GM18873 (cell line): ENCODE results near the gene RIMOC1.
A peak's percentile ranks its signal among the peaks of the same experiment; 100 is the strongest.

Experiments
- ATAC-seq: cut with Tn5 transposase; IDR thresholded peaks from one replicate; pipeline ENCODE4 v1.9.1; 2021; ENCODE audit warnings: mild to moderate bottlenecking, moderate library complexity, moderate number of reproducible peaks; ENCODE audit not compliant: unreplicated experiment, low FRiP score

Gene RIMOC1

DNA sequence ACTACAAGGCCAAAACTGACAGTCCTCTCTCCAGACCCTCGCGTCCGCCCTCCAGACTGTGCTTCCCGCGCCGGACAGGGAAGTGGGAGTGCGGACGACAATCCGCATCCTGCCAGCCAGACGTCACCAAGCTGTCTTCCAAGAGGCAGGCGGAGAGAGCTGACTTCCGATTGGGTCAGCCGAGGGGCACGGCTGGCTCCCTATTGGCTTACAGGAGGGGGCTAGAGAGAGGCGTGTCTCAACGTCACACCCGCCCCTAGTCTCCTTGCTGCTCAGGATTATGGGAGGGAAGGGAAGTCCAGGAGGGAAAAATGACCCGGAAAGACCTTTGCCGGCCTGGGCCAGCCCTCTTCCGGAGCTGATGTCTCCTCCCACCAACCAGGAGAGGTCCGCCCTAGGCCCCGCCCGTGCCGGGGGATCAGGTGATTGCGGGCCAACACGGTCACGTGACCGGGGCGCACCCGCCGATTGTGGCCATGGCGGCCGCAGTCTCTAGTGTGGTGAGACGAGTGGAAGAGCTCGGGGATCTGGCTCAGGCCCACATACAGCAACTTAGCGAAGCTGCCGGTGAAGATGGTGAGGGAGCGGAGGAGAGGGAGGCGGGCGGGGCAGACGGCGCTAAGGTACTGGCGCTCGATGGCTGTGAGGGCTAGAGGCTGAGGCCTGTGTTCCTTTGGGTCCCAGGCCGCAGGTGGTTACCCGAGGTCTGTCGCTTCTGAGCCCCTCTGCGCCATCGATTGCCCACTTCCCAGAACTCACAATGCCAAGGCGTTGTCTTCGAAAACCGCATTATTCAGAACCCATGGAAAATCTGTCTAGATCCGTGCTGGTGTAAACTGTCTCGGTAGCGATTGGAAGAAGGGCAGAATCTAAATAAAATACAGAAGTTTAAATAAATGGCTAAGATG, at the start of gene RIMOC1:
Gene RIMOC1 (plus strand): TSS at position 453 of the 908 bp plus-strand sequence. CDS start 24 bp downstream, at position 477.
- peak; percentile 98 for ATAC-seq

DNA sequence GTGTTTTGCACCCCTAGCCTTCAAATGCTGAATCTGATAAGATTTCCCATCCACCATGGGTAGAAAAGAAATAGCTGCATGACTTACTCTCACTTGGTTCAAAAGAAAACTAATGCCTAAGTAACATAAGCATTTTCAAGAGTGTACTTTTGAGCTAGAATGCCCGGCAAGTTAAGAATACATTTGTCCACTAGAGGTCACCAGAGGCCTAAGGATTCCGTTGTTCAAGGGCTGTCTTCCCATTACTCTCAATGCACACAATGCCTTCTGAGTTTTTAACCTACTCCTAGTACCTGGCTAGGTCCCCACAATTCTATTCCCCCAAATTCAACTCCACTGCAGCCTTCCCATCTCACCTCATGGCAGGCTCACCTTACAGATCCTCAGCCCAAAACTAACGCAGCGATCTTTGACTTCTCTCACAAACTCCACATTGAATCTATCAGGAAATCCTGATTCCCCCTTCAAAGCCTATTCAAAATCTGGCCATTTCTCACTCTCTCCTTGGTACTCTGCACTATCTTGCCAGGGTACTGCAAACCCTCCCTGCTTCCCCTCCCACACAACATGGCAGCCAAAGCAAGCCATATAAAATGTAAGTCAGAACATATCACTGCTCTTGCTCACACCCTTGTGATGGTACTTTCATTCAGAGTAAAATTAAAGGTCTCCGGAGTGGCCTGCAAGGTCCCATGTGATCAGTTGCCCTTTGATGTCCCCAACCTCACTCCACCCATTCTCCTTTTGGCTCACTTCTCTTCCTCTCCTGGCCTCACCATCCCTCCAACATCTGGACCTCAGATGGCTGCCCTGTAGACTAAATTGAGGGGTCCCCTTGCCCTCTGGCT, 47.3 kb upstream of the RIMOC1 start:
- ATAC-seq = peak; percentile 88

DNA sequence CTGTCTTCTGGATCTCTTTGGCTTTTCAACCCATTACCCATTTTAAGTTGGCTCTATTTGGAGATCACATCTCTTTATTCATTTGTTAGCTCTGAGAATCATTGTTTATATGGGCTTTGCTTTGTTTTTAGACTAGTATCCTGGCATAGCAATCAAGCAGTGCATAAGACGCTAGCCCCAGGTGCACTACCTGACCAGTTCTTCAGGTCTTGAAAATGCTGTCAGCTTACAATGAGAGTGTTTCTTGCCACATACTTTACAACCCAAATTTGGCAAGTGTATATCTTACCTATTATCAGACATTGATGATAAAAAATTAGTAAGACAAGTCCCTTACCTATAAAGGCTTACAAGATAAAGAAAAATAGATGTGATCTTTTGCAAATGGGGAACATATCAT, 46.2 kb upstream of the RIMOC1 start:
- no peak for ATAC-seq

DNA sequence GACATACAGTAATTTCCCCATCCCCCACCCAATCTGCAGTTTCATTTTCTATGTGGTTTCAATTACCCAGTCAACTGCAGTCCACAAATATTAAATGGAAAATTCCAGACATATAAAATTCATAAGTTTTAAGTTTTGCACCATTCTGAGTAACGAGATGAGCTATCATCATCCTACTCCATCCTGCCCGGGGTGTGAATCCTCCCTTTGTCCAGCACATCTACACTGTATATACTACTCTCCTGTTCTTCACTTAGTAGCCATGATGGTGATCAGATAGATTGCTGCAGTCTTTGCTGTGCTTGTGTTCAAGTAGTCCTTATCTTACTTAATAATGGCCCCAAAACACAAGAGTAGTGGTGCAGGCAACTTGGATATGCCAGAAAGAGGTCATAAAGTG, 45.3 kb upstream of the RIMOC1 start:
- ATAC-seq = no peak

DNA sequence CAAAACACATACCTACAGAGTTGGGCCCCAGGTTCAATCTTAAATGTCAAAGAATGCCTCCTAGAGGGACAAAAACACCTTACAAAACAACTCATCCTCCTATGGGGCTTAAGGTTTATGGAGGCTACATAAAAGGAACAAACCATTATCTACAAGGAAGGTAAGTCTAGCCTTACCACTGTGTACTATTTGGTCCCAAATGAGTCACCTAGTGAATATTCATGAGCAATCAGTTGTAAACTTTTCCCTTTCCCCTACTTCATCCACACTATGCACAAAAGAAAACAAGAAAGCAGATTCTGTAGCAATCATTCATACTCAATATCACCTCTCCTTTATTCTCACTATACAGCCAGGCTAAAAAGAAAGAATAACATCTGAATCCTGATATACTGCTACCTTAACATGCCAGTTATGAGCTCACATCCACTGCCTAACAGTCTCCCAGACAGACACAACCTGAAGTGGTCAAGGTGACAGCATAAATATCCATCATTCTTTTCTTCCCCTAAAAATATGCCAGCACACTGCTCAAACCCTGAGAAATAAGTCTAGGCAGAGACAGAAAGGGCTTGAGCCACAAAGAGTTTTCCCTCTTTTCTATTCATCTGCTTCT, 40.2 kb upstream of the RIMOC1 start:
- ATAC-seq = no peak

DNA sequence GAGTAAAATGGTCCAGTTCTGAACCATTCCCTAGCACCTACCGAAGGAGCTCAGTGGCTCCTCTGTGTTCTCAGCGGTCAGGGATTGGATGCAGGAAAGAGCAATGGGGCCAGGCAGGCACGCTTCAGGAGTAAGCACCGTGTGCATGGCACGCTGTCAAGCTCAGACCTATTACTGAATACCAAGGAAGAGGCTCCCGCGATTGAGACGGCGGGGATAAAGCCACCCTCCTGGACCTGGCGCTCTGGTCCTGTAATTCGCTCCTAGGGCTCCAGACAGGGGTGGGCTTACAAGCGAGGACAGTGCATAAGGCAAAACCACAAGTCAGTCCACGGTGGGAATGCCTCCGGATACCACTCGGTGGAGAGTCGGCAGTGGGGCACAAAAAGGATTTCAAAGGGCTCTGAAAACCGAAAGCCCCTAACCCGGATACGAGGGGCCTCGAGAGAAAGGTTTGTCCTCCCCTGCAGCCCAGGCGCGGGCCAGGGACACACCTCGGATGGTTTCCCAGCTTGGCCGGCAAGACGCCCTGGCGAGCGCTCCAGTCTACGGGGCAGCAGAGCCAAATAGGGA, 34.9 kb upstream of the RIMOC1 start:
- ATAC-seq = no peak

DNA sequence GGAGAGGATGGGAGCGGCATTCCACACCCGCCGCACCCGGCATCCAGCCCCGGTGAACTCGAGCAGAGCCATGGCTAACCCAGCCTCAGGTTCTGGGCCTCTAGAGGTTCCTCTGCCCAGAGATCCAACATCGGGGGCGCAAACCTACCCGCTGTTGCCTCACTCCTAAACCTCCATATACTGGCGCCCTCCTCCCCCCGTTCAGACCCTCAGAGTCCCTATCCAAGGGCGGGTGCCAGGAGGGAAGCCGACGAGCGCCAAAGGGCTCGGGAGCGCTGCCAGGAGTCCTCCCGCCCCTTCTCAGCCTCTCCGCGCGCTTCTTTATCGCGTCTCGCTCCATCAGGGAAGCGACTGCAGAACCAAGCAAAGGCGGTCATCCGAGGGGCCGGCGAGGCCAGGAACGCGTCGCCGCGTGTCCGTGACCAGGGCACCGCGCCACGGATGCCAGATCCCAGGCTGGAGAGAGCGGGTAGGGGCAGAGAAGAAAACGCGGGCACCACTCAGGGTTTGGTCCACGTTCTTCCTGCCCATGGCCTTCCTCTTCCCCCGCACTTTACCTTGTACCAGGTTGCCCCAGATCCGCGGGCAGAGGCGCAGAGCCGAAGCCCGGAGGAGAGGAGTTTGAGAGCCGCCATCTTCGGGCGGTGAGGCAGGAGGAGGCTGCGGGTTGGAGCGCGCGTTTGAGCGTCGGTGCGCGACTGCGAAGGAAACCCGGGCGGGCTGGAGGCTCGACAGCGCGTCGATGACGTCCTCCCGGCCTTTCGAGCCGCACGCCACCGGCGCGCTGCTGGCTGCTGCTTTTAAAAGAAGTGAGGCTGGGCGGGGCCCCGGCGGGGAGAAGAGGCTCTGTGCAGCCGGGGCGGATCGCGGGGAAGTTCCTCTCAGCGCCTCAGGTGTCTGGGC, 34.2 kb upstream of the RIMOC1 start, which contains the start of gene OXCT1:
Gene OXCT1 (minus strand): TSS at position 702 of the 903 bp plus-strand sequence. CDS start 67 bp downstream, at position 635.
- ATAC-seq = peak; percentile 95

DNA sequence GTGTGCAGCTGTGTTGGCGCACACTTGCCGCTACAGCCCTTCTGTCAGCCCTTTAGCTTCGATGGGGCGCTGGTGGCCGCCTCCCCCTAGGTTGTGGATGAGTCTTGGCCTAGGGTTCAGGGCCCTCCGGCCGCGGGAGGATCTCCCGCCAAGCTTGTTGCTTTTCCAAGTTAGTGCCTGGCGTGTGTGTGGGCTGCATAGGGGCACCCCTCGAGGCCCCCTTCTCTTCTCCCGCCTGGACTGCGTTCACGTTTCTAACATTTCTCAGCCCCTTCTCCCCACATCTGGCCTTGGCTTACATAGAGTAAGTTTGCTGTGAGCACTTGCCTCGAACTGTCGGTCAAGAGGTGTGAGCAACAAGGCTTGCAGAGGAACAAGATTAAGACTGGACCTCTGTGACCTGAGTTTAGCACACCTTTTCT, 33.5 kb upstream of the RIMOC1 start:
- no peak for ATAC-seq

DNA sequence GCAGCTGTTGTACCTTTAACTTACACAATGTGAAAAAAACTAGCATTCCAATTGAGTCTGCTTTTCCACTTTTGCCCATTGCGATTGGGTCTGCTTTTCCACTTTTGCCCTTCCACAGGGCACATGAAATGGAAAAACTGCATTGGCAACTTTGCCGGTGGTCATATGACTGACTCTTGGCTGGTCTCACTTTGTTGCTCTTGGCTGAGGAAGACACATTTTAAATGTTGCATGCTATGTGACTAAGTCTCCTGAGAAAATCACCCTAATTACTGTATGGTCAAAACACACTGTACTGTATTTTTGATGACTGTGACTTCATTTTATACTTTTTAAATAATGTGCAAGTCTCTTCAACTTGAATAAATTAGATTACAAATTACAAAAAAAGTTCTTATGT, 32.3 kb upstream of the RIMOC1 start:
- ATAC-seq = no peak

DNA sequence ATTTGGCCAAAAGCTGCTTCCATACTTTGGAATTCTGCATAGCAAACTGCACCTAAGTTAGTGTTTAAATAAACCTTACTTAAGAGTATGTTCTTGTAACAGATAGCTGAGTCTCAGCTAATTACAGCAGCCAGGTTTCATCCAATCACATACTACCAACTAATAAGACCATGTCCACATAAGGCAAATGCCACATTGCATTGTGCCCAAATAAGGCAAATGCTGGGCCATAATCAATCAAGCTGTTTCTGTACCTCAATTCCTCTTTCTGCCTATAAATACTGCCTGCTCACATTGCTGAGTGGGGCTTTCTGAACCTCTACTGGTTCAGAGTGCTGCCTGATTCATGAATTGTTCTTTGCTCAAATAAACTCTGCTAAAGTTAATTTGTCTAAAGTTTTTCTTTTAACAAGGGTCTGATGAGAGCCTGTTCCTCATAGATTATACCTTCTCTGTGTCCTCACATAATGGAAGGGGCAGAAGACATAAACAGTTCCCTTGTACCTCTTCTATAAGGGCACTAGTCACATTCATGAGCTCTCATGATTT, 29.6 kb upstream of the RIMOC1 start:
- ATAC-seq = no peak

- no peak for ATAC-seq
Measured at GRCh38 chr5:41875121-41875520, 29.0 kb upstream of the RIMOC1 start.

DNA sequence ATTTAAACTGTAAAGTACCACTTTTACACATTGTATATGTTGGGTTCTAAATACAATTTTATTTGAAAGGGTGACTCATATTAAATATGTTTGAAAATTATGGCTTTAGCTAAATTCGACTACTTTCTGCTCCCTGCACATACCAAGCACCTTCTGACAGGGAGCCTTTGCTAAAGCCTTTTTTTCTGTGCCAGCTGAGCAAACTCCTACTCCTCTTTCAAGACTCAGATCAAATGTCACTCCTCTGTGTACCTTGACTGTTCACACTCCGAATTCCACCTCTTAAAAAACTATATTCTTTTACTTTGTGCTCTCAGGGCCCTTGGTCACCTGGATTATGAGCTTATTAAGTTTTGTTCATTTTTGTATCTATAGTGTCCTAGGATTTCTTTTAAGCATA, 27.5 kb upstream of the RIMOC1 start:
- ATAC-seq = no peak

DNA sequence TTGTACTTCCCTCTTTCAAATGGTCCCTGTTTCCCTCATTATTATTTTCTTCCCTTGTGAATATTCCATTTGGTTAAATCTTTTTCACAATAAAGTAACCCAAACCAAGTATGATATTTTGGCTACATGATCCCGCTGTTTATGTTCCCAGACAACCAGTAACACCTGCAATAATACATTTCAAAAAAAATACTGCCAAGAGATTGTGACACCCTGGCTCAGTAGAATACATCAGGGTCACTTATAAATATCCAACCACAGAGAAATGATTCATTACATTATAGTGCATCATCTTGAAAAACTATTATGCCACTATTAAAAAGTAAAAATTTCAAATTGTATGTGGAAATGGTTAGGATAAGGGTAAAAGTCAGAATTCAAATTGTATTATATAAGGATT, 26.7 kb upstream of the RIMOC1 start:
- no peak for ATAC-seq

GRCh38 chr5:41878173-41878572, 26.0 kb upstream of the RIMOC1 start:
- ATAC-seq = peak; percentile 32

DNA sequence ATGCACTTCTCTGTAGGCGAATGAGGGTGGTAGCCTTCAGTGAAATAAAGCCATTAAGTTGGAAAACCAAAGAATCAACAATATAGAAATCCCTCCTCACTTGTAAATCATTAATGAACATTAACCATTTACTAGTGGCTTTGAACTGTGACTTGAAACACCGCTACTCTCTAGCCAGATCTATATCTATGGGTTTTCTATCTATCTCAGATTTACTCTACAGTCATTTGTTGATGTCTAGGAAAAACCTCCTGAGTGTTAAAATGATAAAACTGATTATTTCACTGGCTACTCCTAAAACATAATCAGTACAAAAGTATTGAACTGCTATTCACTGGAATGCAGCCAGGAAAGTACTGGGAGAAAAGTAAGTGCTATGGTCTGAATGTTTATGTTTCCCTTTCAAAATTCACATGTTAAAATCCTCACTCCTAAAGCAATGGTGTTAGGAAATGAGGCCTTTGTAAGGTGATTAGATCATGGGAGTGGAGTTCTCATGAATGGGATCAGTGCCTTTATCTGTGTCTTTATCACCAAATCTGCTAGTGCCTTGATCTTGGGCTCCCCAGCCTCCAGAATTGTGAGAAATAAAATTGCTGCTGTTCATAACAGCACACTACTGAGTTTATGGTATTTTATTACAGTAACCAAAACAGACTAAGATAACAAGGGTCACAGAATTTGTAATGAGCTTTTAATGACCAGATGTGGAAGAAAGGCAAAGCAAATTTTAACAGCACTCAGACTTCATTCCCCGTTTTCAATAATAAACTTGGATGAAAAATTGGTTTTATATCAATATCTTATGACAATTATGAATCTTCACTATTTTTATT, 25.3 kb upstream of the RIMOC1 start:
- peak; percentile 71 for ATAC-seq

DNA sequence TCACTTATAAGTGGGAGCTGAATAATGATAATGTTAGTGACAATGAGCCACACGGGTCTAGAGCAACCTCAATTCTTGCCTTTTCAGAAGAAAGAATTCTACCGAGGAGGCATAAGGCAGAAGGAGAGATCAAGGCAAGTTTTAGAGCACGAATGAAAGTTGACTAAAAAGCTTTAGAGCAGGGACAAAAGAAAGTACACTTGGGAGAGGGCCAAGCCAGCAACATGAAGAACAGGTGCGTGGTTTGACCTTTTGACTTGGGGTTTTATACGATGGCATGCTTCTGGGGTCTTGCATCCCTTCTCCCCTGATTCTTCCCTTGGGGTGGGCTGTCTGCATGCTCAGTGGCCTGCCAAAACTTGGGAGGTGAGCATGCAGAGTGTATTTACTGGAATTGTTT, 21.4 kb upstream of the RIMOC1 start:
- no peak for ATAC-seq

GRCh38 chr5:41883243-41883642, 20.9 kb upstream of the RIMOC1 start:
- ATAC-seq = no peak

- ATAC-seq = no peak
Measured at GRCh38 chr5:41883936-41884335, 20.2 kb upstream of the RIMOC1 start.
